Neural progenitor cell (in vitro differentiated cells): Measurements from ENCODE around the gene CEP57. TPM values are rescaled to one million over a fixed set of nuclear protein-coding genes. Genes with fewer than 3 reads are reported as not detected.

Source experiments
- DNase-seq: peaks from one replicate; pipeline ENCODE4 v3.0.0-alpha.2; 2016; ENCODE audit warnings: low spot score
- H2AFZ ChIP-seq: fragments of 200-600 bp; sonication (generic); replicated peaks from 2 replicates; pipeline ENCODE4 v1.6.1; 2016; ENCODE audit warnings: antibody characterized with exemption
- H3F3A ChIP-seq: fragments of 200-600 bp; sonication (generic); 2 replicates; pipeline ENCODE4 v1.6.1; 2016; ENCODE audit warnings: antibody characterized with exemption, low read depth
- H3K27ac ChIP-seq: fragments of 200-600 bp; sonication (generic); 2 replicates; pipeline ENCODE4 v1.5.1; 2016; ENCODE audit warnings: mild to moderate bottlenecking
- H3K27me3 ChIP-seq: fragments of 200-600 bp; sonication (generic); 2 replicates; pipeline ENCODE4 v1.6.1; 2016; ENCODE audit warnings: mild to moderate bottlenecking, moderate library complexity
- H3K36me3 ChIP-seq: fragments of 200-600 bp; sonication (generic); 2 replicates; pipeline ENCODE4 v1.5.1; 2016
- H3K4me1 ChIP-seq: fragments of 200-600 bp; sonication (generic); 2 replicates; pipeline ENCODE4 v1.6.1; 2016; ENCODE audit warnings: mixed run types
- H3K4me2 ChIP-seq: fragments of 200-600 bp; sonication (generic); 2 replicates; pipeline ENCODE4 v1.6.1; 2016
- H3K4me3 ChIP-seq: fragments of 200-600 bp; sonication (generic); 2 replicates; pipeline ENCODE4 v1.5.1; 2016
- H3K79me2 ChIP-seq: fragments of 200-600 bp; sonication (generic); 2 replicates; pipeline ENCODE4 v1.6.1; 2016; ENCODE audit warnings: low read depth
- H3K9ac ChIP-seq: fragments of 200-600 bp; sonication (generic); 2 replicates; pipeline ENCODE4 v1.6.1; 2016
- H3K9me3 ChIP-seq: fragments of 200-600 bp; sonication (generic); 2 replicates; pipeline ENCODE4 v1.5.1; 2016; ENCODE audit warnings: low read depth
- H4K20me1 ChIP-seq: fragments of 200-600 bp; sonication (generic); 2 replicates; pipeline ENCODE4 v1.6.1; 2016; ENCODE audit warnings: low read depth
- H3K27ac Mint-ChIP-seq: 3 replicates; pipeline ENCODE4 v1.8.0; 2021; ENCODE audit warnings: mixed read lengths
- H3K27me3 Mint-ChIP-seq: 2 replicates; pipeline ENCODE4 v1.8.0; 2022; ENCODE audit warnings: low read depth, mild to moderate bottlenecking, inconsistent platforms, moderate library complexity, mixed read lengths; ENCODE audit not compliant: insufficient read depth
- H3K36me3 Mint-ChIP-seq: 3 replicates; pipeline ENCODE4 v1.8.0; 2021; ENCODE audit warnings: mixed read lengths
- H3K4me1 Mint-ChIP-seq: 3 replicates; pipeline ENCODE4 v1.8.0; 2021; ENCODE audit warnings: mixed read lengths
- H3K4me3 Mint-ChIP-seq: 3 replicates; pipeline ENCODE4 v1.8.0; 2021; ENCODE audit warnings: mild to moderate bottlenecking, moderate library complexity, mixed read lengths
- H3K9me3 Mint-ChIP-seq: 3 replicates; pipeline ENCODE4 v1.8.0; 2020; ENCODE audit warnings: mixed read lengths
- EZH2 ChIP-seq: fragments of 200-600 bp; sonication (generic); IDR thresholded peaks from 2 replicates; pipeline ENCODE4 v1.6.1; 2017; ENCODE audit warnings: antibody characterized with exemption, mild to moderate bottlenecking, moderate library complexity
- EZH2phosphoT487 ChIP-seq: fragments of 200-600 bp; sonication (generic); IDR thresholded peaks from 2 replicates; pipeline ENCODE4 v1.6.1; 2017; ENCODE audit warnings: antibody characterized with exemption
- total RNA-seq: library from RNA; depleted of rRNA; stranded (reverse); fragments of >200 nt; gene quantifications from 2 replicates; pipeline ENCODE4 v1.2.3, GENCODE V29; 2015; ENCODE audit warnings: low replicate concordance
- TF ChIP-seq, protein P1 (sequence below): fragments of 200-600 bp; sonication (generic); IDR thresholded peaks from 2 replicates; pipeline ENCODE4 v1.5.1; 2017; ENCODE audit warnings: antibody characterized with exemption, mild to moderate bottlenecking

Gene CEP57
- total RNA-seq, 1 donor from 2014 or later = 185 TPM

DNA sequence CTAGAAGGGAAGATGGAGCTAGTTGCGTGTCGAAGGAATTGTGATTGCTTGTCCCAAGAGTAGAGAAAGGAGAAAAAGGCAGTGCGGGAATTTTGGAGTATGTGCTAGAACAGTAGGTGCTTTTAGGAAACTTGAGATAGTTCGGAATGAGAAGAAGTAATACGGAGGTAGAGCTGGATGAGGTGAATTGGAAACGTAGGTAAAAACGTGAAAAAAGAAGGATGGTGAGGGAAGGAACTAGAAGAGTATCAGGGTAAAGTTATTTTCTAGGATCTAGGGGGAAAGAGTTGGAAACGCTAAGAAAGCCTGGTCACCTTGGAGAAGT is 1.4 kb downstream of the CEP57 start:
- Mint-ChIP-seq H3K27ac (no peak overlapping the region), H3K4me3 (peak overlapping the region; percentile 99)

DNA sequence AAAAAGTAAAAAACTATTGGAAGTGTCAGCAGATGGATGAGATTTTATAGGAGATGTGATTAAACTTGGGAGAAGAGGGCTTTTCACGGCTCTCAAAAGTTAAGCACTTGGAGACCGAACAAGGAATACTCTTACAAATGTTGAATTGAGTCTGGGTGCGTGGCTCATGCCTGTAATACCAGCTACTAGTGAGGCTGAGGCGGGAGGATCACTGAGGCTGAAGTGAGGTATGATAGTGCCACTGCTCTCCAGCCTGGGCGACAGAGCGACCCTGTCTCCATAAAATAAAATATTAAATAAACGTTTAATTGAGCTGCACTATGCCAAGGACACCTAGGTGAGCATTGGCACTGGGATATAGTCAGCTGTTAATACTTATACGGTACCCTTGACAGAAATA is 1.9 kb downstream of the CEP57 start:
- Histone ChIP-seq H3K36me3 (no peaks in the 10 kb centered on the region), H3K9ac (no peak overlapping the region), H4K20me1 (peaks cover 68% of the 10 kb centered on the region), H3K4me1 (peaks cover 15% of the 10 kb centered on the region), H3K9me3 (no peaks in the 10 kb centered on the region), H3K4me3 (peak overlapping the region; percentile 100), H3K27me3 (no peaks in the 10 kb centered on the region), H3K79me2 (peaks cover 88% of the 10 kb centered on the region), H2AFZ (no peak overlapping the region), H3K27ac (no peak overlapping the region), H3K4me2 (peak overlapping the region; percentile 95), H3F3A (peaks cover 26% of the 10 kb centered on the region)
- Mint-ChIP-seq H3K4me1 (peaks cover 34% of the 10 kb centered on the region), H3K27me3 (peaks cover 7% of the 10 kb centered on the region), H3K27ac (no peak overlapping the region), H3K4me3 (peak overlapping the region; percentile 99), H3K36me3 (peaks cover 8% of the 10 kb centered on the region), H3K9me3 (no peaks in the 10 kb centered on the region)
- DNase-seq = no peak
- TF ChIP-seq EZH2 = no peak

More for the DNA sequence above, 1.4 kb downstream of the CEP57 start:
- peaks cover 34% of the 10 kb centered on the region for H3K4me1 Mint-ChIP-seq
- Histone ChIP-seq H3K4me2 (peak overlapping the region; percentile 95), H3K27me3 (no peaks in the 10 kb centered on the region), H3K9ac (peak overlapping the region; percentile 93), H3K36me3 (peaks cover 3% of the 10 kb centered on the region), H3K4me1 (peaks cover 15% of the 10 kb centered on the region), H3K9me3 (no peaks in the 10 kb centered on the region), H2AFZ (no peak overlapping the region), H4K20me1 (peaks cover 67% of the 10 kb centered on the region), H3K27ac (no peak overlapping the region), H3F3A (peaks cover 26% of the 10 kb centered on the region), H3K79me2 (peaks cover 88% of the 10 kb centered on the region), H3K4me3 (peak overlapping the region; percentile 100)
- no peaks in the 10 kb centered on the region for H3K9me3 Mint-ChIP-seq
- peaks cover 7% of the 10 kb centered on the region for H3K27me3 Mint-ChIP-seq
- DNase-seq = peak; percentile 11
- TF ChIP-seq, protein P1, sequence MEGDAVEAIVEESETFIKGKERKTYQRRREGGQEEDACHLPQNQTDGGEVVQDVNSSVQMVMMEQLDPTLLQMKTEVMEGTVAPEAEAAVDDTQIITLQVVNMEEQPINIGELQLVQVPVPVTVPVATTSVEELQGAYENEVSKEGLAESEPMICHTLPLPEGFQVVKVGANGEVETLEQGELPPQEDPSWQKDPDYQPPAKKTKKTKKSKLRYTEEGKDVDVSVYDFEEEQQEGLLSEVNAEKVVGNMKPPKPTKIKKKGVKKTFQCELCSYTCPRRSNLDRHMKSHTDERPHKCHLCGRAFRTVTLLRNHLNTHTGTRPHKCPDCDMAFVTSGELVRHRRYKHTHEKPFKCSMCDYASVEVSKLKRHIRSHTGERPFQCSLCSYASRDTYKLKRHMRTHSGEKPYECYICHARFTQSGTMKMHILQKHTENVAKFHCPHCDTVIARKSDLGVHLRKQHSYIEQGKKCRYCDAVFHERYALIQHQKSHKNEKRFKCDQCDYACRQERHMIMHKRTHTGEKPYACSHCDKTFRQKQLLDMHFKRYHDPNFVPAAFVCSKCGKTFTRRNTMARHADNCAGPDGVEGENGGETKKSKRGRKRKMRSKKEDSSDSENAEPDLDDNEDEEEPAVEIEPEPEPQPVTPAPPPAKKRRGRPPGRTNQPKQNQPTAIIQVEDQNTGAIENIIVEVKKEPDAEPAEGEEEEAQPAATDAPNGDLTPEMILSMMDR = no peak
- TF ChIP-seq EZH2 (no peak), EZH2phosphoT487 (no peak)
- H3K36me3 Mint-ChIP-seq = peaks cover 8% of the 10 kb centered on the region

DNA sequence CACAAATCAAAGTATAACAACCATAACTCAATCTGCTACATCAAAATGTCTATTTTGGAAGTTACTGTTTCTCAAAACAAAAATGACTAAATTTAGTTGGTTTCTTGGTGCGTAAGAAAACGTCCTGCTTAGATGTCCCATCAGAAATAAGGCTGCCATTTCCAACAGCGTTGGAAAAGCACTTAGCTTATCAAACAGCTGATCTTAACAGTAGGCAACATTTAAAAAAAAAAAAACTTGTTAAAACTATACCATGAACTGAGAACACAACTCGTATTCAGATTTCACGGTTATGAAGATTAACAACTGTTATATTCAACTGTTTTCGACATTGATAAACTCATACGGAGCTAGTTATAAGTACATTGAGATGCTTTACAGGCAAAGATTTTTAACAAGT is 2.4 kb downstream of the CEP57 start:
- Histone ChIP-seq H3K4me3 (no peak overlapping the region), H3K36me3 (no peaks in the 10 kb centered on the region), H3K27me3 (no peaks in the 10 kb centered on the region), H3K4me1 (peaks cover 15% of the 10 kb centered on the region), H4K20me1 (peaks cover 73% of the 10 kb centered on the region), H3K79me2 (peaks cover 88% of the 10 kb centered on the region), H3K27ac (no peak overlapping the region), H3F3A (peaks cover 26% of the 10 kb centered on the region), H3K4me2 (peak overlapping the region; percentile 95), H3K9ac (no peak overlapping the region), H3K9me3 (no peaks in the 10 kb centered on the region), H2AFZ (no peak overlapping the region)
- H3K27ac Mint-ChIP-seq = no peak overlapping the region
- peaks cover 33% of the 10 kb centered on the region for H3K4me1 Mint-ChIP-seq
- peaks cover 8% of the 10 kb centered on the region for H3K36me3 Mint-ChIP-seq
- no peak for DNase-seq
- no peaks in the 10 kb centered on the region for H3K9me3 Mint-ChIP-seq
- peaks cover 7% of the 10 kb centered on the region for H3K27me3 Mint-ChIP-seq
- peak overlapping the region; percentile 29 for H3K4me3 Mint-ChIP-seq
- TF ChIP-seq EZH2 (no peak), EZH2phosphoT487 (no peak)
- TF ChIP-seq, protein P1 = no peak

DNA sequence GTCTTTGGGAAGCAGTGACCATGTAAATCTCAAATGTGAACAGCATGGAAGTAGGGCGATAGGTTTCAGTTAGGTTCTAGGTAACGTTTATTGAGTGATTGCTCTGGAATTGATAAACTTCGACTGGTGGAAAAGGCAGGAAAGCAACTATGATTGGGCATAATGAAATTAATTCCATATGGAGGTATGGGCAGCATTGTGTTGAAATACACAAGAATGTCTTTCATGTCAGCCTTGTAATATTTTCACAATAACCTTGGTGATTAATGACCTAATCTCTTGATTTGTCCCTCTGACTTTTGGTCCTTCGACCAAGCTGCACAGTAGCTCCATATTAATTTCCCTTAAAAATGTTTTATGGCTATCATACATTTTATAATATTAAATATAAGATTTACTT is 2.8 kb downstream of the CEP57 start:
- no peaks in the 10 kb centered on the region for H3K27me3 ChIP-seq
- H3K27ac ChIP-seq = no peak overlapping the region
- peaks cover 11% of the 10 kb centered on the region for H3K4me1 ChIP-seq
- H3K27ac Mint-ChIP-seq = no peak overlapping the region
- peak overlapping the region; percentile 29 for H3K4me3 Mint-ChIP-seq
- no peak overlapping the region for H2AFZ ChIP-seq
- H3K9me3 Mint-ChIP-seq = no peaks in the 10 kb centered on the region
- peaks cover 88% of the 10 kb centered on the region for H3K79me2 ChIP-seq
- DNase-seq = no peak
- H3K9ac ChIP-seq = no peak overlapping the region
- no peaks in the 10 kb centered on the region for H3K36me3 ChIP-seq
- peak overlapping the region; percentile 95 for H3K4me2 ChIP-seq
- H3K4me1 Mint-ChIP-seq = peaks cover 29% of the 10 kb centered on the region
- peaks cover 25% of the 10 kb centered on the region for H3F3A ChIP-seq
- H3K4me3 ChIP-seq = no peak overlapping the region
- H4K20me1 ChIP-seq = peaks cover 71% of the 10 kb centered on the region
- peaks cover 7% of the 10 kb centered on the region for H3K27me3 Mint-ChIP-seq
- peaks cover 5% of the 10 kb centered on the region for H3K36me3 Mint-ChIP-seq
- no peaks in the 10 kb centered on the region for H3K9me3 ChIP-seq
- TF ChIP-seq EZH2phosphoT487 (no peak), EZH2 (no peak)
- TF ChIP-seq, protein P1 = no peak
